Subcutaneous adipose tissue (tissue), 4 donors: ENCODE data around the gene LMOD1. TPM values are rescaled to one million over a fixed set of nuclear protein-coding genes. Genes with fewer than 3 reads are reported as not detected.

Experiments used
- CTCF ChIP-seq: fragments of 450-650 bp; IDR thresholded peaks from one replicate; pipeline ENCODE4 v1.5.1; 2016; ENCODE audit warnings: low read depth, mild to moderate bottlenecking, control low read depth, antibody characterized with exemption, moderate library complexity
- total RNA-seq, 4 donors: library from RNA; depleted of rRNA; stranded (reverse); fragments of >200 nt; gene quantifications; one replicate each; pipeline ENCODE4 v1.1.0, GENCODE V29; 2016

LMOD1 gene
- total RNA-seq, 4 donors from 2014 or later, result 38.8 to 168 (median 74.3) TPM

GRCh38 chr1:201874672-201875071 lies 71.7 kb downstream of the LMOD1 start:
- no peak for TF ChIP-seq CTCF

GRCh38 chr1:201870397-201870796 lies 76.0 kb downstream of the LMOD1 start:
- TF ChIP-seq CTCF, result no peak

DNA sequence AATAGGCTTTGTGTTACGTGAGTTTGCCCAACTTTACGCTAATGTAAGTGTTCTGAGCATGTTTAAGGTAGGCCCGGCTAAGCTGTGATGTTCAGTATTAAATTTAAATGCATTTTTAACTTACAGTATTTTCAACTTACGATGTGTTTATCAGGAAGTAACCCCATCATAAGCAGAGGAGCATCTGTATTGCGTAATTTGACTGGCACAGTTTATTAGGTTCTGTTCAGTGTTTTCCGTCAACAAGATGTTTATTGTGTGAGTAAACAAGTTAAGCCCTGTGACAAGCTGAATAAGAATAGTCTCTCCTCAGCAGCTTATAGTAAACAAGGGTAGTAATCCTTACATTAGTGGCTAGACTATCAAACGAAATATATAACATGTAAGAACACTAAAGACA lies 84.9 kb downstream of the LMOD1 start:
- no peak for TF ChIP-seq CTCF

GRCh38 chr1:201859424-201859823 lies 86.9 kb downstream of the LMOD1 start:
- no peak for TF ChIP-seq CTCF

DNA sequence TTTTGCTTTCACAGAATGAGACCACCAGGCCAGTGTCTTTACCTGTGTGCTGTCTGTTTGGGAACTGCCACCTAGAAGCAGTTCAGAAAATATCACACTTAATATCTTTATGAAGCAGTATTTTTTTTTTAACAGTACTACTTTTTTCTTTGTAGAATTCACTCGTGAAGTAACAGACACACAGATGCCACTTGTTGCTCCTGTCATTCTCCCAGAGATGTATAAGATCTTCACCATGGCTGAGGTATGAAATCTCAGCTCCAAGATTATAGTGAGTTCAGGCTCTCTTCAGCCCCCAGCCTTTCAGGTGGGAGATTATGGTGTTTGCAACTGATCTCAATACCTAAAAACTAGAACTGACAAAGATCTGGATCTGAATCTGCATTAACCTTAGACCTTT lies 94.4 kb downstream of the LMOD1 start:
- TF ChIP-seq CTCF, result no peak

DNA sequence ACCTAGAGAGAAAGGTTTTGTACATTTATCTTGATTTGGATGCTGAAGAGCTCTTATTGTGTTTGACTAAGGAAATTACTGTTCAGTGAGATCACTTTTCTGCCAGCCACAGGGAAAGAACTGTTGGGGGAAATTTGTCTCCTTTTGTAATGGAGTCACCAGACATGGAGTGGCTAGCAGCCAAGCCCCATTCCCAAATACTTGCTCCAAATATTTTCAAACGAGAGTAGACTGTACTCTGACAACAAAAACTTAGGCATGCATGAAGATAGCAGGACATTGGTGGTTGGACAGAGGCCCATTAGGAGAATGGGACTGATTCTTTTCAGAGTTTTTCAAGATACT lies 96.3 kb downstream of the LMOD1 start:
- no peak for TF ChIP-seq CTCF

- no peak for TF ChIP-seq CTCF
Observed at GRCh38 chr1:201849372-201850052, 96.8 kb downstream of the LMOD1 start.
